H1 (cell line): Measurements from ENCODE around the gene MBTPS1. TPM values are rescaled to one million over a fixed set of nuclear protein-coding genes. Genes with fewer than 3 reads are reported as not detected.
"Not testable (repeated sequence)": the region's sequence is repeated elsewhere in the genome, so short reads cannot be mapped to it uniquely, and the experiment has no call there.

Experiments
- CTCF ChIA-PET: fragments of 300-600 bp; sonication (Branson Sonifier 250); formaldehyde crosslinking; loops from one replicate; lab custom pipeline; 2021; ENCODE audit not compliant: partially characterized antibody; lab: Charles Lee
- POLR2A ChIA-PET: fragments of 300-600 bp; sonication (Branson Sonifier 250); formaldehyde crosslinking; loops from one replicate; lab custom pipeline; 2021; ENCODE audit warnings: inconsistent platforms; ENCODE audit not compliant: partially characterized antibody; lab: Charles Lee
- DNase-seq, 2 experiments: peaks; one replicate each; pipeline versions ENCODE4 v3.0.0 to v3.0.0-alpha.2; 2010 to 2022; ENCODE audit warnings: low spot score in 2 of 2, low read depth in 1 of 2, mixed read lengths in 1 of 2
- FAIRE-seq: peaks from 2 replicates; lab custom pipeline; 2011; peaks lifted over from hg19 to GRCh38; lab: Jason Lieb, UNC
- H2AFZ ChIP-seq: 2 replicates; pipeline ENCODE4 v1.8.1; 2012; ENCODE audit warnings: low read length, inconsistent platforms
- H2AK5ac ChIP-seq: 2 replicates; pipeline ENCODE4 v1.6.1; 2013; ENCODE audit warnings: low read depth, low read length
- H2BK120ac ChIP-seq: replicated peaks from 2 replicates; pipeline ENCODE3; 2013; ENCODE audit warnings: low read depth, low read length, inconsistent platforms
- H2BK12ac ChIP-seq: 2 replicates; pipeline ENCODE4 v1.6.1; 2013; ENCODE audit warnings: low read depth, low read length
- H2BK15ac ChIP-seq: 2 replicates; pipeline ENCODE4 v1.6.1; 2013; ENCODE audit warnings: low read length
- H2BK20ac ChIP-seq: 2 replicates; pipeline ENCODE4 v1.6.1; 2013; ENCODE audit warnings: low read length
- H2BK5ac ChIP-seq: 2 replicates; pipeline ENCODE4 v1.6.1; 2013; ENCODE audit warnings: low read depth, low read length
- H3K14ac ChIP-seq: 2 replicates; pipeline ENCODE4 v1.6.1; 2013; ENCODE audit warnings: inconsistent platforms; ENCODE audit not compliant: insufficient read length
- H3K18ac ChIP-seq: 2 replicates; pipeline ENCODE4 v1.6.1; 2013; ENCODE audit warnings: low read length; ENCODE audit errors: extremely low read depth
- H3K23ac ChIP-seq: 2 replicates; pipeline ENCODE4 v1.6.1; 2013; ENCODE audit warnings: inconsistent platforms; ENCODE audit not compliant: insufficient read length
- H3K23me2 ChIP-seq: 2 replicates; pipeline ENCODE4 v1.6.1; 2013; ENCODE audit warnings: low read depth, low read length
- H3K27ac ChIP-seq: 2 replicates; pipeline ENCODE4 v1.6.1; 2011; ENCODE audit warnings: low read depth, low read length, inconsistent platforms
- H3K27me3 ChIP-seq, 4 experiments: replicated peaks in 1 of 4; 1 replicate in 1 of 4; 2 replicates in 3 of 4; pipeline versions ENCODE4 v1.6.1 to v1.8.1; 2011 to 2013; ENCODE audit warnings: low read length in 3 of 4, mild to moderate bottlenecking in 3 of 4, inconsistent platforms in 2 of 4, mixed read lengths in 2 of 4, moderate library complexity in 1 of 4; ENCODE audit not compliant: control insufficient read depth in 3 of 4, insufficient read depth in 3 of 4; ENCODE audit errors: extremely low read depth in 1 of 4
- H3K36me3 ChIP-seq, 4 experiments: 2 replicates each; pipeline versions ENCODE4 v1.6.1 to v1.8.1; 2011 to 2013; ENCODE audit warnings: mild to moderate bottlenecking in 4 of 4, low read length in 3 of 4, moderate library complexity in 2 of 4, control low read depth in 1 of 4, inconsistent platforms in 1 of 4; ENCODE audit not compliant: insufficient read depth in 4 of 4, control insufficient read depth in 2 of 4
- H3K4ac ChIP-seq: replicated peaks from 2 replicates; pipeline ENCODE3; 2013; ENCODE audit warnings: low read length, low read depth, mixed read lengths, inconsistent platforms; ENCODE audit not compliant: insufficient read length
- H3K4me1 ChIP-seq, 4 experiments: replicated peaks in 1 of 4; 1 replicate in 1 of 4; 2 replicates in 3 of 4; pipeline versions ENCODE4 v1.6.1 to v1.8.1; 2011 to 2013; ENCODE audit warnings: low read length in 3 of 4, inconsistent platforms in 2 of 4, mixed read lengths in 1 of 4; ENCODE audit not compliant: insufficient read depth in 4 of 4, control insufficient read depth in 3 of 4
- H3K4me2 ChIP-seq, 2 experiments: 2 replicates each; pipeline versions ENCODE4 v1.6.1 to v1.8.1; 2011 to 2013; ENCODE audit warnings: low read depth in 2 of 2, low read length in 2 of 2, control low read depth in 1 of 2, inconsistent platforms in 1 of 2, mild to moderate bottlenecking in 1 of 2; ENCODE audit not compliant: insufficient read depth in 1 of 2
- H3K4me3 ChIP-seq, 4 experiments: fragments of 200-600, 300-600 bp in 1 of 4; sonication (generic), shearing (Covaris generic), sonication (Bioruptor Twin) in 1 of 4; 2 replicates each; pipeline versions ENCODE4 v1.5.1 to v1.8.1; 2011 to 2016; ENCODE audit warnings: low read length in 4 of 4, low read depth in 3 of 4, control low read depth in 2 of 4, inconsistent platforms in 2 of 4, mild to moderate bottlenecking in 2 of 4, mixed read lengths in 1 of 4, moderate library complexity in 1 of 4; ENCODE audit not compliant: insufficient read depth in 2 of 4; ENCODE audit errors: extremely low read depth in 1 of 4
- H3K56ac ChIP-seq: replicated peaks from 2 replicates; pipeline ENCODE3; 2013; ENCODE audit warnings: low read depth, mild to moderate bottlenecking, mixed read lengths, low read length, inconsistent platforms; ENCODE audit not compliant: insufficient read length
- H3K79me1 ChIP-seq: 2 replicates; pipeline ENCODE4 v1.6.1; 2013; ENCODE audit warnings: low read depth, low read length, control low read depth
- H3K79me2 ChIP-seq, 2 experiments: 2 replicates each; pipeline versions ENCODE4 v1.6.1 to v1.8.1; 2012 to 2013; ENCODE audit warnings: low read length in 2 of 2, mild to moderate bottlenecking in 2 of 2, inconsistent platforms in 1 of 2; ENCODE audit not compliant: insufficient read depth in 2 of 2, control insufficient read depth in 1 of 2
- H3K9ac ChIP-seq, 4 experiments: replicated peaks in 1 of 4; 1 replicate in 1 of 4; 2 replicates in 3 of 4; pipeline versions ENCODE4 v1.6.1 to v1.8.1; 2011 to 2013; ENCODE audit warnings: low read depth in 3 of 4, low read length in 3 of 4, control low read depth in 2 of 4, mild to moderate bottlenecking in 2 of 4, moderate library complexity in 2 of 4, inconsistent platforms in 1 of 4; ENCODE audit errors: extremely low read depth in 1 of 4
- H3K9me3 ChIP-seq, 2 experiments: 2 replicates each; pipeline versions ENCODE4 v1.6.1 to v1.8.1; 2012 to 2013; ENCODE audit warnings: mild to moderate bottlenecking in 2 of 2, moderate library complexity in 2 of 2, control low read depth in 1 of 2, inconsistent platforms in 1 of 2, low read depth in 1 of 2, low read length in 1 of 2, mixed read lengths in 1 of 2; ENCODE audit not compliant: insufficient read depth in 2 of 2
- H4K20me1 ChIP-seq, 2 experiments: replicated peaks in 1 of 2; 2 replicates each; pipeline versions ENCODE3 to v1.8.1; 2011 to 2013; ENCODE audit warnings: inconsistent platforms in 2 of 2, low read length in 2 of 2, mild to moderate bottlenecking in 1 of 2; ENCODE audit not compliant: insufficient read depth in 2 of 2, control insufficient read depth in 1 of 2
- H4K5ac ChIP-seq: 2 replicates; pipeline ENCODE4 v1.6.1; 2013; ENCODE audit warnings: low read length, low read depth, mixed read lengths, inconsistent platforms; ENCODE audit not compliant: insufficient read length
- H4K8ac ChIP-seq: 2 replicates; pipeline ENCODE4 v1.8.0; 2013; ENCODE audit warnings: mild to moderate bottlenecking, moderate library complexity, low read length, inconsistent platforms; ENCODE audit not compliant: insufficient read depth; ENCODE audit errors: extremely low read depth
- H4K91ac ChIP-seq: replicated peaks from 2 replicates; pipeline ENCODE3; 2013; ENCODE audit warnings: low read length, mixed read lengths, inconsistent platforms; ENCODE audit not compliant: insufficient read length
- WGBS, 2 experiments: shearing (Covaris generic) in 1 of 2; methylation state at CpG; one replicate each; pipeline versions ENCODE4 v1.1.6 to v1.1.7; 2013 to 2015; ENCODE audit warnings: low lambda C conversion rate in 2 of 2, mixed read lengths in 2 of 2, inconsistent platforms in 1 of 2, low coverage in 1 of 2, missing lambda C conversion rate in 1 of 2; ENCODE audit not compliant: insufficient replicate concordance in 2 of 2, insufficient coverage in 1 of 2, insufficient read length in 1 of 2; ENCODE audit errors: extremely low coverage in 1 of 2, missing lambda C conversion rate in 1 of 2; 5-methylcytosine and 5-hydroxymethylcytosine counted together
- polyA plus RNA-seq, 7 experiments: library from polyadenylated mRNA; depleted of rRNA in 3 of 7; stranded (reverse) in 5 of 7; unstranded in 2 of 7; fragments of >200 nt in 5 of 7; fragments of 200-250 nt in 2 of 7; gene quantifications; 1 replicate in 5 of 7; 2 replicates in 1 of 7; 4 replicates in 1 of 7; pipeline versions ENCODE4 v1.2.1 to v1.2.3, GENCODE V29; 2011 to 2013; ENCODE audit warnings: missing spikeins in 2 of 7, mixed read lengths in 2 of 7
- total RNA-seq: library from RNA; stranded (reverse); fragmentation: NEBNext Ultra II Directional; extraction: Animal tissue kit (Norgen Biotek cat#: 25700); gene quantifications from 2 replicates; pipeline ENCODE4 v1.2.1, GENCODE V29; 2021

The MBTPS1 gene
- total and polyA plus RNA-seq, 2 of the 8 experiments (the other 6 are each of a cell fraction or from before 2014, with no cell fraction given) = 30.6 to 53.3 TPM

DNA sequence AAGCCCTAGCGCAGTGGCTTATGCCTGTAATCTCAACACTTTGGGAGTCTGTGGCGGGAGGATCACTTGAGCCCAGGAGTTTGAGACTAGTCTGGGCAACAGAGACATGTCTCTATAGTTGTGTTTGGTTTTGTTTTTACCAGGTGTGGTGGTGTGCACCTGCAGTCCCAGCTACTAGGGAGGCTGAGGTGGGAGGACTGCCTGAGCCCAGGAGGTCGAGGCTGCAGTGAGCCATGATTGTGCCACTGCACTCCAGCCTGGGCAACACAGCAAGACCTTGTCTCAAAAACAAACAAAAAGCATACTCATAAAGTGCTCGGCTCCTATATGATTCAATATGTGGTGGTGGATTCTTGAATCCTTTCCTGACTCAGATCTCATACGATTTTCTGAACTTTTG, 1.6 kb upstream of the MBTPS1 start:
- not testable (repeated sequence) for H2AFZ ChIP-seq, H3K23ac ChIP-seq, FAIRE-seq, H3K79me1 ChIP-seq, H2BK12ac ChIP-seq, H4K5ac ChIP-seq, H2BK20ac ChIP-seq, H3K18ac ChIP-seq, H3K4ac ChIP-seq, H2BK5ac ChIP-seq, H3K9me3 ChIP-seq, H3K9ac ChIP-seq, H3K4me1 ChIP-seq, H3K27ac ChIP-seq, H3K23me2 ChIP-seq, H3K56ac ChIP-seq, H2AK5ac ChIP-seq, H4K91ac ChIP-seq, H2BK15ac ChIP-seq, H2BK120ac ChIP-seq, H4K20me1 ChIP-seq, H3K4me2 ChIP-seq, H3K4me3 ChIP-seq, DNase-seq, H3K27me3 ChIP-seq, H4K8ac ChIP-seq, H3K14ac ChIP-seq
- Histone ChIP-seq H3K36me3 (peaks cover 0 to 11% (median 8%) of the 10 kb centered on the region in 4 experiments; a peak in 6 of 8 replicates), H3K79me2 (peaks cover 0 to 28% of the 10 kb centered on the region in 2 experiments; a peak in 3 of 4 replicates)
- ChIA-PET CTCF (interaction anchor here (0.6 to 6.0 kb wide), 5 partner anchors 22 to 388 kb away, joined by 3 to 44 read pairs (median 3); no protein-coding TSS in a partner anchor), POLR2A (interaction anchor here (1.6 to 4.6 kb wide), 4 partner anchors 12 to 43 kb away, joined by 4 to 19 read pairs (median 12); no protein-coding TSS in a partner anchor)
- 90% methylated on average over 5 of the region's 5 CpGs; no CpG with 5 or more reads in 1 of the 2 experiments for WGBS, 2 experiments
